Spleen (tissue), 11 donors: ENCODE data around the gene INTS1. TPM values are rescaled to one million over a fixed set of nuclear protein-coding genes. Genes with fewer than 3 reads are reported as not detected.

Source experiments
- DNase-seq: peaks from one replicate; pipeline ENCODE4 v3.0.0-alpha.2; 2020
- H3K27ac ChIP-seq, 8 donors: fragments of 200-600 bp; sonication (generic) in 7 of 8; 1 replicate in 4 of 8; 2 replicates in 4 of 8; pipeline versions ENCODE4 v1.5.0 to v1.8.0; 2016 to 2021; ENCODE audit warnings: inconsistent platforms in 4 of 8, mild to moderate bottlenecking in 4 of 8, moderate library complexity in 1 of 8
- H3K27me3 ChIP-seq, 7 donors: fragments of 200-600 bp; sonication (generic) in 6 of 7; replicated peaks in 1 of 7; 1 replicate in 4 of 7; 2 replicates in 3 of 7; pipeline versions ENCODE4 v1.5.0 to v1.8.0; 2016 to 2021; ENCODE audit warnings: inconsistent platforms in 3 of 7, mild to moderate bottlenecking in 1 of 7
- H3K36me3 ChIP-seq, 6 donors: fragments of 200-600 bp; sonication (generic) in 5 of 6; 1 replicate in 4 of 6; 2 replicates in 2 of 6; pipeline versions ENCODE4 v1.5.0 to v1.8.0; 2016 to 2021; ENCODE audit warnings: inconsistent platforms in 2 of 6
- H3K4me1 ChIP-seq, 6 donors: fragments of 200-600 bp; sonication (generic) in 5 of 6; 1 replicate in 3 of 6; 2 replicates in 3 of 6; pipeline versions ENCODE4 v1.5.0 to v1.8.0; 2016 to 2021; ENCODE audit warnings: inconsistent platforms in 3 of 6
- H3K4me3 ChIP-seq, 8 donors: fragments of 200-600 bp; sonication (generic) in 7 of 8; 1 replicate in 4 of 8; 2 replicates in 4 of 8; pipeline versions ENCODE4 v1.5.0 to v1.8.0; 2016 to 2021; ENCODE audit warnings: inconsistent platforms in 4 of 8, mild to moderate bottlenecking in 4 of 8, moderate library complexity in 2 of 8
- H3K9me3 ChIP-seq, 8 donors: fragments of 200-600 bp; sonication (generic) in 7 of 8; 1 replicate in 4 of 8; 2 replicates in 4 of 8; pipeline versions ENCODE4 v1.5.0 to v1.8.0; 2016 to 2021; ENCODE audit warnings: inconsistent platforms in 4 of 8
- CTCF ChIP-seq, 11 experiments: fragments of 200-600 bp in 7 of 11; fragments of 450-650 bp in 4 of 11; sonication (generic) in 4 of 11; IDR thresholded peaks in 8 of 11; conservative IDR thresholded peaks in 3 of 11; 1 replicate in 7 of 11; 2 replicates in 4 of 11; pipeline versions ENCODE4 v1.4.0 to v1.8.0; 2016 to 2021; ENCODE audit warnings: antibody characterized with exemption in 11 of 11, inconsistent platforms in 4 of 11, mild to moderate bottlenecking in 1 of 11
- POLR2A ChIP-seq, 3 donors: fragments of 450-650 bp; IDR thresholded peaks; one replicate each; pipeline ENCODE4 v1.5.1; 2017; ENCODE audit warnings: antibody characterized with exemption in 3 of 3, mild to moderate bottlenecking in 1 of 3
- POLR2AphosphoS5 ChIP-seq, 3 donors: sonication (generic); formaldehyde crosslinking; IDR thresholded peaks; one replicate each; pipeline ENCODE4 v1.5.1; 2017; ENCODE audit warnings: antibody characterized with exemption in 3 of 3
- WGBS, 5 donors: extraction: QIAGEN DNeasy Blood & Tissue Kit in 3 of 5; methylation state at CpG; one replicate each; pipeline versions ENCODE4 v1.1.5 to v1.1.7; 2013 to 2018; 5-methylcytosine and 5-hydroxymethylcytosine counted together
- intact Hi-C: fragments of 100-400 bp; cut with DNase I; formaldehyde crosslinking; loops from one replicate; pipeline ENCODE4 v1.15.0; 2023; ENCODE audit warnings: low total_unique reads
- polyA plus RNA-seq, 3 donors: library from polyadenylated mRNA; stranded (reverse); fragments of 200-250 nt; gene quantifications; one replicate each; pipeline ENCODE4 v1.2.1, GENCODE V29; 2013
- total RNA-seq, 7 donors: library from RNA; depleted of rRNA in 3 of 7; stranded (reverse); fragments of >200 nt in 3 of 7; fragmentation: NEBNext Ultra II Directional in 4 of 7; extraction: Animal tissue kit (Norgen Biotek cat#: 25700) in 4 of 7; gene quantifications; one replicate each; pipeline versions ENCODE4 v1.1.0 to v1.2.1, GENCODE V29; 2016 to 2021
- donor health status: healthy with polysubstance abuse.
- donor health status: DM: no; HTN: no; CAD: no; lungs with moderate emphysema.
- donor health status: DM: no; HTN: no; CAD: no.
- donor health status: Bipolar disorder and iron deficiency.
- donor health status: healthy.
- donor health status: DM: no; HTN: no; CAD: no.
- donor health status: DM: yes; HTN: yes; CAD: no.

The INTS1 gene
- total and polyA plus RNA-seq, 10 donors: 47.3 to 126 (median 79.7) TPM

- no peaks in the 10 kb centered on the region for H3K9me3 ChIP-seq
- 27 to 38% (median 37%) methylated on average over 4 to 9 of the region's 9 CpGs for WGBS, 5 donors
- DNase-seq: peak; percentile 90
- H3K27ac ChIP-seq: peak overlapping the region; percentile 82 to 94 (median 89)
- peaks cover 0 to 38% (median 5%) of the 10 kb centered on the region in 6 donors for H3K36me3 ChIP-seq
- peak overlapping the region in 6 of 8 donors; percentile 52 to 85 (median 64) for H3K4me3 ChIP-seq
- H3K4me1 ChIP-seq: peaks cover 17 to 80% (median 56%) of the 10 kb centered on the region in 6 donors
- no peak for TF ChIP-seq CTCF (IDR thresholded peaks at IDR 0.05 in 8 of 11, conservative IDR thresholded peaks at IDR 0.05 in 3 of 11)
- TF ChIP-seq POLR2AphosphoS5 (IDR thresholded peaks at IDR 0.05): no peak
- TF ChIP-seq POLR2A (IDR thresholded peaks at IDR 0.05): no peak
- intact Hi-C loops: no loop called here
- no peaks in the 10 kb centered on the region for H3K27me3 ChIP-seq
Measured at GRCh38 chr7:1533255-1533546, 29.0 kb upstream of the INTS1 start.

- WGBS, 5 donors: 4 to 10% (median 6%) methylated on average over 33 to 36 of the region's 36 CpGs
- peaks cover 17 to 75% (median 54%) of the 10 kb centered on the region in 6 donors for H3K4me1 ChIP-seq
- H3K27ac ChIP-seq: peak overlapping the region; percentile 82 to 94 (median 89)
- no peaks in the 10 kb centered on the region for H3K27me3 ChIP-seq
- peak; percentile 52 to 71 (median 56) for TF ChIP-seq POLR2AphosphoS5 (IDR thresholded peaks at IDR 0.05)
- TF ChIP-seq POLR2A (IDR thresholded peaks at IDR 0.05): no peak
- H3K36me3 ChIP-seq: peaks cover 0 to 33% (median 5%) of the 10 kb centered on the region in 6 donors
- H3K9me3 ChIP-seq: no peaks in the 10 kb centered on the region
- intact Hi-C loops: no loop called here
- H3K4me3 ChIP-seq: peak overlapping the region; percentile 18 to 85 (median 58)
- DNase-seq: peak; percentile 90
Measured at GRCh38 chr7:1532456-1533254, 28.5 kb upstream of the INTS1 start.

GRCh38 chr7:1531979-1532455 is 27.8 kb upstream of the INTS1 start:
- DNase-seq: no peak
- Histone ChIP-seq H3K9me3 (no peaks in the 10 kb centered on the region), H3K4me1 (peaks cover 14 to 68% (median 51%) of the 10 kb centered on the region in 6 donors), H3K36me3 (peaks cover 0 to 26% (median 5%) of the 10 kb centered on the region in 6 donors), H3K27me3 (no peaks in the 10 kb centered on the region), H3K27ac (peak overlapping the region; percentile 82 to 94 (median 89)), H3K4me3 (peak overlapping the region; percentile 45 to 85 (median 58))
- WGBS, 5 donors: 22 to 38% (median 27%) methylated on average over 6 to 10 of the region's 10 CpGs
- intact Hi-C loops: no loop called here
- no peak for TF ChIP-seq POLR2AphosphoS5 (IDR thresholded peaks at IDR 0.05)
- TF ChIP-seq CTCF (IDR thresholded peaks at IDR 0.05 in 8 of 11, conservative IDR thresholded peaks at IDR 0.05 in 3 of 11): no peak
- TF ChIP-seq POLR2A (IDR thresholded peaks at IDR 0.05): no peak

- Histone ChIP-seq H3K4me3 (peak overlapping the region; percentile 45 to 85 (median 58)), H3K36me3 (peaks cover 0 to 20% (median 5%) of the 10 kb centered on the region in 6 donors), H3K9me3 (no peaks in the 10 kb centered on the region), H3K27me3 (peaks cover 0 to 4% (median 0%) of the 10 kb centered on the region in 7 donors), H3K4me1 (peaks cover 13 to 62% (median 48%) of the 10 kb centered on the region in 6 donors), H3K27ac (peak overlapping the region; percentile 82 to 94 (median 89))
- intact Hi-C loops: no loop called here
- DNase-seq: peak; percentile 93
- WGBS, 5 donors: 0 to 3% (median 1%) methylated on average over 5 to 55 of the region's 55 CpGs
- TF ChIP-seq POLR2AphosphoS5 (IDR thresholded peaks at IDR 0.05): peak; percentile 22 to 72 (median 30)
- no peak for TF ChIP-seq POLR2A (IDR thresholded peaks at IDR 0.05)
Measured at GRCh38 chr7:1531263-1531978, 27.2 kb upstream of the INTS1 start.
